KBM-7 (cell line): ENCODE data around the gene NMNAT2.
"Not testable (repeated sequence)": the region's sequence is repeated elsewhere in the genome, so short reads cannot be mapped to it uniquely, and the experiment has no call there.

Experiments used
- DNase-seq: peaks from one replicate; pipeline ENCODE4 v3.0.0-alpha.2; 2015
- in situ Hi-C: fragments of 300-500 bp; cut with MboI; formaldehyde crosslinking; loops from 2 replicates; pipeline ENCODE4 v1.14.3; 2020; ENCODE audit warnings: low sequenced_read_pairs, low pct_unique_long_range_greater_than_20kb, mixed read lengths

The NMNAT2 gene

GRCh38 chr1:183423541-183423940 lies 5.4 kb upstream of the NMNAT2 start:
- in situ Hi-C loops, result no loop called here
- DNase-seq, result no peak

GRCh38 chr1:183419399-183419798 lies 1.2 kb upstream of the NMNAT2 start:
- DNase-seq, result no peak
- in situ Hi-C loops, result no loop called here

DNA sequence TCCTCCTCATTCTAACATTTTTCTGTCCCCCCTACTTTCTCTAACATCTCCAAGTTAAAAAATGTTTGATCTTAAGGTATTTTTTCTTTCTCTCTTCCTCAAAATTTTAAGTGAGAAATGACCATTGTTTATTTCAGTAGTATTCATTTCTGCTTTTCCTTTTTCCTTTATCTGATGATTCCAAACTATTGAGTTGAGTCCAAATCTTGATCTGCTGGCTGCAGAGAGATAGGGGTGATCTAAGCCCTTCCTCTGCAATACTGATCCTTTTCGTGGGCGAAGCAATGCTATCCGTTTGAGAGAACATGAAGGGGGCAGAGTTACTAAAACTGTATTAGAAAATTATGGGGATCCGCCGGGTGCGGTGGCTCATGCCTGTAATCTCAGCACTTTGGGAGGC lies 516 bp upstream of the NMNAT2 start:
- no peak for DNase-seq
- in situ Hi-C loops, result no loop called here

GRCh38 chr1:183416850-183417771 lies 1.1 kb downstream of the NMNAT2 start:
- peak; percentile 28 for DNase-seq
- in situ Hi-C loops, result no loop called here

DNA sequence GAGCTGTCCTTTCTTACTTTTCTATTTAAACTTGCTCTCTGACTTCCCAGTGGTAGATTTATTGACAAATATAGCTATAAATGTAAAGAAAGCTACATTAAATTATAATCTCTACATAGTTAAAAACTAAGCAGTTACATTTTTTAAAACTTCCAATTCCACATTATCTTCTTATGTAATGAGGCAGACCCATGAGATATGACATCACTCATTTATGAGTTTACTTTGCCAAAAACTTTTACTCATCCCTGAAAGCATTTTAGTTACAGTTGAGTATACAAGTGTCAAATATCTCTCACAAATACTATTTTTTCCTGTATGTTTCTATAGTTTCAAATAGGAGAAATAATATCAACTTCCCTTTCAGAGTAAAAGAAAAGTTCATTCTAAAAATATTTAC lies 3.8 kb downstream of the NMNAT2 start:
- no peak for DNase-seq
- in situ Hi-C loops, result no loop called here

DNA sequence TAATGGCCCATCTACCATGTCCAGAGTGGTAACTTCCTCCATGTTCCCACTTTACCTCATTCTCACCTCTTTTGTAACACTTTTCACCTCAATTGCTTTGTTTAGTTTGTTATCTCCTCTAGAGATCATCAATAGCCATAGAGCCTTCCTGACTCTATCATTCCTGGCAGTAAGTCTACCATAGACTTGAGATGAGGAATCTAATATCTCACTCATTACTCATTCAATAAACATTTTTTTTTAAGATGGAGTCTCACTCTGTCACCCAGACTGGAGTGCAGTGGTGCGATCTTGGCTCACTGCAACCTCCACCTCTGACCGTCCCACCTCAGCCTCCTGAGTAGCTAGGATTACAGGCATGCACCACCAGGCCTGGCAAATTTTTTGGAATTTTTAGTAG lies 7.1 kb downstream of the NMNAT2 start:
- in situ Hi-C loops, result no loop called here
- no peak for DNase-seq

- in situ Hi-C loops, result no loop called here
- no peak for DNase-seq
Observed at GRCh38 chr1:183407961-183408360, 10.2 kb downstream of the NMNAT2 start.

GRCh38 chr1:183407474-183407873 lies 10.7 kb downstream of the NMNAT2 start:
- DNase-seq, result no peak
- in situ Hi-C loops, result no loop called here

- in situ Hi-C loops, result no loop called here
- no peak for DNase-seq
Observed at GRCh38 chr1:183404476-183404875, 13.7 kb downstream of the NMNAT2 start.

DNA sequence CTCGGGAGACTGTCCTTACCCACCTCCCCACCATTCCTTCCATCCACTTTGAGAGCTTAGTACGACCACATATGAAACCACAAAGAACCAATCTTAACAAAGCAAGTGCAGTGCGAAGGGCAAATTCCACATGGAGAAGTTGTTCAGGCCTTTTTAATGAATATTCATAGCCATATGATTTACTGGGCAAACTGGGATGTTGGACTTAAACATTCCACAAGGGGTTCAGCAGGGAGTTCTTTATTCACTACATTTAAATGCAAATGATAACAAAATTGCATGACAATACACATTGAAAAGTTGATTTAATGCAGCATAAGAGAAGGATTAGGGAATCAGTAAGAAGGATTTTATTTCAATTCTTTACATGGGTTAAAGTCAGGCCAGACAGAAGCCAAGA lies 14.7 kb downstream of the NMNAT2 start:
- in situ Hi-C loops, result no loop called here
- DNase-seq, result no peak

DNA sequence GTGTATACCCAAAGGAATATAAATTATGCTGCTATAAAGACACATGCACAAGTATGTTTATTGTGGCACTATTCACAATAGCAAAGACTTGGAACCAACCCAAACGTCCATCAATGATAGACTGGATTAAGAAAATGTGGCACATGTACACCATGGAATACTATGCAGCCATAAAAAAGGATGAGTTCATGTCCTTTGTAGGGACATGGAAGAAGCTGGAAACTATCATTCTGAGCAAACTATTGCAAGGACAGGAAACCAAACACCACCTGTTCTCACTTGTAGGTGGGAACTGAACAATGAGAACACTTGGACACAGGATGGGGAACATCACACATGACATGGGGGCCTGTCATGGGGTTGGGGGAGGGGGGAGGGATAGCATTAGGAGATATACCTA lies 16.6 kb downstream of the NMNAT2 start:
- DNase-seq, in situ Hi-C loops: not testable (repeated sequence)

DNA sequence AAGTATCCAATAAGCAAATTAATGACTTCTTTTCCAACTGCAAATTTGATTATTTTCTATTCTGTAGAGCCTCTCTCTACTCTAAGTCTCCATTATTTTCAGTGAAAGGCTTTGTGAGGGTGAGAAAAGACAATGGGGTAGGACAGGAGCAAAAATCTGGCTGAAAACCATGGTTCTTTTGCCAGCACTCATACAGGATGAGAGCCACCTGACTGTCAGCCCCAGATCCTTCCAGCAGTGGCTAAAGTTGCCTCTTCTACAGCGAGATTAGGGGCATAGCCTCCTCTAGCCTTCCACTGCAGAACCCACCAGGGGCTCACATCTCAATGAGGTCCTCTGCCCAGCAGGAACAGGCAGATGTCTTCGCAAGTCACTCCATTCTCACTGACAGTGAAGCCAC lies 23.7 kb downstream of the NMNAT2 start:
- in situ Hi-C loops, result no loop called here
- no peak for DNase-seq

DNA sequence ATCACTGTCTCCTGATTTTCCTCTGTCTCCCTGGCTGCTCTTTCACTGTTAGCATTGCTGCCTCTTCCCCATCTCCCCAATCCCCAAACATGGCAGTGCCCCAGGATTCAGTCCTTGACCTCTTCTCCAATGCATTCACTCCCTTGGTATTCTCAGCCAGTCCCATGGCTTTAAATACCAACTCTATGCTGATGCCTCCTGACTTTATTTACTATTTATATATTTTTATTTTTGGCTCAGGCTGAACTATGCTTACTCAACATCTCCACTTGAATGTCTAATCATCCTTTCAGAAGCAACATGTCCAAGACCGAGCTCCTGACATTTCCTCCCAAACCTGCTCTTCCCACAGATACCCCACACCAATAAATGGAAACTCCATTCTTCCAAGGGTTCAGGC lies 26.3 kb downstream of the NMNAT2 start:
- in situ Hi-C loops, result no loop called here
- no peak for DNase-seq

GRCh38 chr1:183390561-183390960 lies 27.6 kb downstream of the NMNAT2 start:
- no peak for DNase-seq
- in situ Hi-C loops, result no loop called here

DNA sequence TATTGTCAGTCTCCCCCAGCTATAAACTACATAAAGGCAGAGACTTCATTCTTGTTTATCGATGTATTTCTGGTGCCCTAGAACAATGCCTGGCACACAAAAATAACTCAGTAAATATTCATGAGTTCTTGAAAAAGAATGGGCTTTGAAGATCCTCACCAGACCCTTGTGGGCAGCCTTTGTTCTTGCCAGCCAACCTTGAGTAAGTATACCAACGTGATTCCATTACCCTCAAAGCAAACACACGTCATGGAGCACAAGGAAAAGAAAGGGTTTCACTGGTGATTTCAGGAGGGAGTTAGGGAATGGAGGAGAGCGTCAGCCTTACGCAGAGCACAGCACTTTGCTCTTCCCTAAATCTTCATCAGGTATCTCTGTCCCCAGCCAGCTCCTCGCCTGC lies 29.4 kb downstream of the NMNAT2 start:
- in situ Hi-C loops, result no loop called here
- no peak for DNase-seq

- no peak for DNase-seq
- in situ Hi-C loops, result no loop called here
Observed at GRCh38 chr1:183385340-183386144, 32.6 kb downstream of the NMNAT2 start.

DNA sequence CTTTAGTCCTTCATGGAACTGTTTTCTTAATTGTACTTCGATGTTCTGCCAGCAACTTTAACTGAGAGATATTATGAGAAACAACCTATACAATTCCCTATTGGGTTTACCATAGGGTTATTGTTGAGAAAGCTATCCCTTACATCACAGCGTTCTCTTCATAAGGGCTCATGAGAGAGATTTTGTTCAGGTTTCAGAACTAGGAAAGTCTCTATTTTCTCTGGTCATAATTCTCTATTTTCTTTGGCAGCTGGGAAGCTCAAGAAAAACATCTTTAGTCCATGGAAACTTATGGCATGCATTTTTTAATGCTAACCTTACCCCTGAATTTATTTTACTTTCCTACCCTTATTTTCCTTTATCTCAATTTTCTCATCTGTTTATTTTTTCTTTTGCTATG lies 38.2 kb downstream of the NMNAT2 start:
- in situ Hi-C loops, result no loop called here
- no peak for DNase-seq

DNA sequence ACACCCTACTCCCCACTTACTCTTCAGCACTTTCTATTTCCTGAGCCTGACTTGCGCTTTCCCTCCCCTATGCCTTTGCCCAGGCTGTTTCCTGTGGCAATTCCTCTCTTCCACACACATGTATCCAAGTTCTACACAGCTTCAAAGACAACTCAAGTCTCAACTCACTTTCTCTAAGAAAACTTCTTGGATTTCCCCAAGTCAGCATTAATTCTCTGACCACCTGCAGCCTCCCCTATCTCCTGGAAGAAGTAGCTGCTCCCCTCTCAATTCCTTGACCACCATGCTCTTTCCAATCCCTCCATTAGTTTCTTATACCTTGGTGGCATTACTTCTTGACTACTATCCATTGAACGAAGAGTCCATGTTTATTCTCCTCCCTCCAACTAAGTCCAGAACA lies 42.8 kb downstream of the NMNAT2 start:
- in situ Hi-C loops, result no loop called here
- DNase-seq, result no peak

DNA sequence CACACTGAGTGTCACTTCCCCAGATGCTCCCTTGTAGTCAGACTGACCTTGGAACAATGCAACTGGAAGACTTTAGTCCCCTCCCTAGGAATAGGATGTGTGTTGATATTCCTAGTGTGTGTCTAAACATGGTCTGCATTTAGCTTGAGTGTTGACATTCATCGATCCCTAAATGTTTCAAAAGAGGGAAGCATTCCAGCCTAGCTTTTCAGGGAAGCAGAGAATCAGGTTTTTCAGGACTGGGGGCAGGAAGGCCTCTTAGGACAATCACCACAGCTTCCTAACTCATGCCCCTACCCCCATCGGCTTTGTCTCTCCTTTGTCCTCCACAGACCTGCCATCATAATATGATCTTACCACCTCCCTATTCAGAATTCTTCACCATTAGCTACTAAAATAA lies 43.4 kb downstream of the NMNAT2 start:
- in situ Hi-C loops, result no loop called here
- no peak for DNase-seq

DNA sequence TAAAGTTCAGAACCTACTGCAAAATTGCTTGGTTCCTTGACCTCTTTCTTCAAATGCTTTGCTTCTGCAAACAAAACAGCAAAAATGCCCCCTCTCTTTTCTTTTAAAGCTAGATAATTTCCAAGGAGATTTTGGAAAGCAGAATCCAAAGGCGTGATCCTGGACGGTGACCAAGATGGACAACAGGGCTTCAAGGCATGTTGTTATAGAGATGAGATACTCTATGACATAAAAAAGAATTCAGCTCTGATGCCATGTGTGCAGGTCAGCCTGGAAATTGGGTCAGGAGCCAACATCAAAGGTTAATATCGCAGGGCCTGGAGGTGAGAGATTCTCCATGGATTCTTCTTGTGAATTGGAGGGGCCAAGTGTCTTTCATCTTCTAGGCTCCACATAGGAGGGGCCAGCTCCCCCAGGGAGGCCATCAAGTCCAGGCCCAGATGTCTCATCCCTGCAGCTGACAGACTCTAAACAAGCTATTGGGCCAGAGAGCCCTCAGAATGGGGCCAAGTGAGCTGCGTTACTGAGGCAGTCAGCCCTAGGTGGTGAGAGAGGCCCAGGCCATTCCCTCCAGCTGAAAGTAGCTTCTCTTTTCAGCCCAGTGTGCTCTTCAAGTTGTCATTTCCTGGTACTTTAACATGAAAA lies 45.5 kb downstream of the NMNAT2 start:
- DNase-seq, result no peak
- in situ Hi-C loops, result no loop called here
